H1 (cell line): ENCODE measurements around the gene KLHDC1. TPM values are rescaled to one million over a fixed set of nuclear protein-coding genes. Genes with fewer than 3 reads are reported as not detected.

Experiments
- CTCF ChIA-PET: fragments of 300-600 bp; sonication (Branson Sonifier 250); formaldehyde crosslinking; loops from one replicate; lab custom pipeline; 2021; ENCODE audit not compliant: partially characterized antibody; lab: Charles Lee
- POLR2A ChIA-PET: fragments of 300-600 bp; sonication (Branson Sonifier 250); formaldehyde crosslinking; loops from one replicate; lab custom pipeline; 2021; ENCODE audit warnings: inconsistent platforms; ENCODE audit not compliant: partially characterized antibody; lab: Charles Lee
- DNase-seq, 2 experiments: peaks; one replicate each; pipeline versions ENCODE4 v3.0.0 to v3.0.0-alpha.2; 2010 to 2022; ENCODE audit warnings: low spot score in 2 of 2, low read depth in 1 of 2, mixed read lengths in 1 of 2
- FAIRE-seq: peaks from 2 replicates; lab custom pipeline; 2011; peaks lifted over from hg19 to GRCh38; lab: Jason Lieb, UNC
- H2AFZ ChIP-seq: 2 replicates; pipeline ENCODE4 v1.8.1; 2012; ENCODE audit warnings: low read length, inconsistent platforms
- H2AK5ac ChIP-seq: 2 replicates; pipeline ENCODE4 v1.6.1; 2013; ENCODE audit warnings: low read depth, low read length
- H2BK120ac ChIP-seq: replicated peaks from 2 replicates; pipeline ENCODE3; 2013; ENCODE audit warnings: low read depth, low read length, inconsistent platforms
- H2BK12ac ChIP-seq: 2 replicates; pipeline ENCODE4 v1.6.1; 2013; ENCODE audit warnings: low read depth, low read length
- H2BK15ac ChIP-seq: 2 replicates; pipeline ENCODE4 v1.6.1; 2013; ENCODE audit warnings: low read length
- H2BK20ac ChIP-seq: 2 replicates; pipeline ENCODE4 v1.6.1; 2013; ENCODE audit warnings: low read length
- H2BK5ac ChIP-seq: 2 replicates; pipeline ENCODE4 v1.6.1; 2013; ENCODE audit warnings: low read depth, low read length
- H3K14ac ChIP-seq: 2 replicates; pipeline ENCODE4 v1.6.1; 2013; ENCODE audit warnings: inconsistent platforms; ENCODE audit not compliant: insufficient read length
- H3K18ac ChIP-seq: 2 replicates; pipeline ENCODE4 v1.6.1; 2013; ENCODE audit warnings: low read length; ENCODE audit errors: extremely low read depth
- H3K23ac ChIP-seq: 2 replicates; pipeline ENCODE4 v1.6.1; 2013; ENCODE audit warnings: inconsistent platforms; ENCODE audit not compliant: insufficient read length
- H3K23me2 ChIP-seq: 2 replicates; pipeline ENCODE4 v1.6.1; 2013; ENCODE audit warnings: low read depth, low read length
- H3K27ac ChIP-seq: 2 replicates; pipeline ENCODE4 v1.6.1; 2011; ENCODE audit warnings: low read depth, low read length, inconsistent platforms
- H3K27me3 ChIP-seq, 4 experiments: replicated peaks in 1 of 4; 1 replicate in 1 of 4; 2 replicates in 3 of 4; pipeline versions ENCODE4 v1.6.1 to v1.8.1; 2011 to 2013; ENCODE audit warnings: low read length in 3 of 4, mild to moderate bottlenecking in 3 of 4, inconsistent platforms in 2 of 4, mixed read lengths in 2 of 4, moderate library complexity in 1 of 4; ENCODE audit not compliant: control insufficient read depth in 3 of 4, insufficient read depth in 3 of 4; ENCODE audit errors: extremely low read depth in 1 of 4
- H3K36me3 ChIP-seq, 4 experiments: 2 replicates each; pipeline versions ENCODE4 v1.6.1 to v1.8.1; 2011 to 2013; ENCODE audit warnings: mild to moderate bottlenecking in 4 of 4, low read length in 3 of 4, moderate library complexity in 2 of 4, control low read depth in 1 of 4, inconsistent platforms in 1 of 4; ENCODE audit not compliant: insufficient read depth in 4 of 4, control insufficient read depth in 2 of 4
- H3K4ac ChIP-seq: replicated peaks from 2 replicates; pipeline ENCODE3; 2013; ENCODE audit warnings: low read length, low read depth, mixed read lengths, inconsistent platforms; ENCODE audit not compliant: insufficient read length
- H3K4me1 ChIP-seq, 4 experiments: replicated peaks in 1 of 4; 1 replicate in 1 of 4; 2 replicates in 3 of 4; pipeline versions ENCODE4 v1.6.1 to v1.8.1; 2011 to 2013; ENCODE audit warnings: low read length in 3 of 4, inconsistent platforms in 2 of 4, mixed read lengths in 1 of 4; ENCODE audit not compliant: insufficient read depth in 4 of 4, control insufficient read depth in 3 of 4
- H3K4me2 ChIP-seq, 2 experiments: 2 replicates each; pipeline versions ENCODE4 v1.6.1 to v1.8.1; 2011 to 2013; ENCODE audit warnings: low read depth in 2 of 2, low read length in 2 of 2, control low read depth in 1 of 2, inconsistent platforms in 1 of 2, mild to moderate bottlenecking in 1 of 2; ENCODE audit not compliant: insufficient read depth in 1 of 2
- H3K4me3 ChIP-seq, 4 experiments: fragments of 200-600, 300-600 bp in 1 of 4; sonication (generic), shearing (Covaris generic), sonication (Bioruptor Twin) in 1 of 4; 2 replicates each; pipeline versions ENCODE4 v1.5.1 to v1.8.1; 2011 to 2016; ENCODE audit warnings: low read length in 4 of 4, low read depth in 3 of 4, control low read depth in 2 of 4, inconsistent platforms in 2 of 4, mild to moderate bottlenecking in 2 of 4, mixed read lengths in 1 of 4, moderate library complexity in 1 of 4; ENCODE audit not compliant: insufficient read depth in 2 of 4; ENCODE audit errors: extremely low read depth in 1 of 4
- H3K56ac ChIP-seq: replicated peaks from 2 replicates; pipeline ENCODE3; 2013; ENCODE audit warnings: low read depth, mild to moderate bottlenecking, mixed read lengths, low read length, inconsistent platforms; ENCODE audit not compliant: insufficient read length
- H3K79me1 ChIP-seq: 2 replicates; pipeline ENCODE4 v1.6.1; 2013; ENCODE audit warnings: low read depth, low read length, control low read depth
- H3K79me2 ChIP-seq, 2 experiments: 2 replicates each; pipeline versions ENCODE4 v1.6.1 to v1.8.1; 2012 to 2013; ENCODE audit warnings: low read length in 2 of 2, mild to moderate bottlenecking in 2 of 2, inconsistent platforms in 1 of 2; ENCODE audit not compliant: insufficient read depth in 2 of 2, control insufficient read depth in 1 of 2
- H3K9ac ChIP-seq, 4 experiments: replicated peaks in 1 of 4; 1 replicate in 1 of 4; 2 replicates in 3 of 4; pipeline versions ENCODE4 v1.6.1 to v1.8.1; 2011 to 2013; ENCODE audit warnings: low read depth in 3 of 4, low read length in 3 of 4, control low read depth in 2 of 4, mild to moderate bottlenecking in 2 of 4, moderate library complexity in 2 of 4, inconsistent platforms in 1 of 4; ENCODE audit errors: extremely low read depth in 1 of 4
- H3K9me3 ChIP-seq, 2 experiments: 2 replicates each; pipeline versions ENCODE4 v1.6.1 to v1.8.1; 2012 to 2013; ENCODE audit warnings: mild to moderate bottlenecking in 2 of 2, moderate library complexity in 2 of 2, control low read depth in 1 of 2, inconsistent platforms in 1 of 2, low read depth in 1 of 2, low read length in 1 of 2, mixed read lengths in 1 of 2; ENCODE audit not compliant: insufficient read depth in 2 of 2
- H4K20me1 ChIP-seq, 2 experiments: replicated peaks in 1 of 2; 2 replicates each; pipeline versions ENCODE3 to v1.8.1; 2011 to 2013; ENCODE audit warnings: inconsistent platforms in 2 of 2, low read length in 2 of 2, mild to moderate bottlenecking in 1 of 2; ENCODE audit not compliant: insufficient read depth in 2 of 2, control insufficient read depth in 1 of 2
- H4K5ac ChIP-seq: 2 replicates; pipeline ENCODE4 v1.6.1; 2013; ENCODE audit warnings: low read length, low read depth, mixed read lengths, inconsistent platforms; ENCODE audit not compliant: insufficient read length
- H4K8ac ChIP-seq: 2 replicates; pipeline ENCODE4 v1.8.0; 2013; ENCODE audit warnings: mild to moderate bottlenecking, moderate library complexity, low read length, inconsistent platforms; ENCODE audit not compliant: insufficient read depth; ENCODE audit errors: extremely low read depth
- H4K91ac ChIP-seq: replicated peaks from 2 replicates; pipeline ENCODE3; 2013; ENCODE audit warnings: low read length, mixed read lengths, inconsistent platforms; ENCODE audit not compliant: insufficient read length
- BCL11A ChIP-seq, 2 experiments: IDR thresholded peaks; one replicate each; pipeline ENCODE4 v1.6.1; 2011; ENCODE audit warnings: low read depth in 2 of 2, low read length in 2 of 2, mild to moderate bottlenecking in 2 of 2
- EP300 ChIP-seq, 2 experiments: IDR thresholded peaks; 1 replicate in 1 of 2; 2 replicates in 1 of 2; pipeline ENCODE4 v1.6.1; 2011 to 2012; ENCODE audit warnings: low read depth in 2 of 2, low read length in 2 of 2, mild to moderate bottlenecking in 2 of 2, borderline replicate concordance in 1 of 2, inconsistent platforms in 1 of 2, moderate library complexity in 1 of 2
- NANOG ChIP-seq: IDR thresholded peaks from 2 replicates; pipeline ENCODE4 v1.6.1; 2011; ENCODE audit warnings: low read length, low read depth, mild to moderate bottlenecking, inconsistent platforms; ENCODE audit not compliant: insufficient read depth, poor library complexity, severe bottlenecking
- RAD21 ChIP-seq, 2 experiments: IDR thresholded peaks in 1 of 2; conservative IDR thresholded peaks in 1 of 2; 2 replicates each; pipeline ENCODE4 v1.6.1; 2011; ENCODE audit warnings: low read depth in 2 of 2, low read length in 2 of 2, improper control_type of control experiment in 1 of 2, inconsistent platforms in 1 of 2, mild to moderate bottlenecking in 1 of 2, moderate library complexity in 1 of 2
- SAP30 ChIP-seq: fragments of 300-600 bp; sonication (generic); IDR thresholded peaks from 2 replicates; pipeline ENCODE4 v1.7.1; 2012; ENCODE audit warnings: low read length, moderate library complexity, mild to moderate bottlenecking, inconsistent platforms; ENCODE audit not compliant: insufficient read depth, insufficient replicate concordance
- SIN3A ChIP-seq, 2 experiments: IDR thresholded peaks in 1 of 2; conservative IDR thresholded peaks in 1 of 2; 2 replicates each; pipeline ENCODE4 v1.6.1; 2011 to 2012; ENCODE audit warnings: low read length in 2 of 2, improper control_type of control experiment in 1 of 2, low read depth in 1 of 2, mild to moderate bottlenecking in 1 of 2
- SIX5 ChIP-seq: IDR thresholded peaks from 2 replicates; pipeline ENCODE4 v1.6.1; 2011; ENCODE audit warnings: mild to moderate bottlenecking, low read depth, low read length
- SP4 ChIP-seq: IDR thresholded peaks from 2 replicates; pipeline ENCODE4 v1.6.1; 2012; ENCODE audit warnings: low read length, inconsistent platforms
- TAF1 ChIP-seq: IDR thresholded peaks from 2 replicates; pipeline ENCODE4 v1.6.1; 2011; ENCODE audit warnings: mild to moderate bottlenecking, low read depth, low read length
- WGBS, 2 experiments: shearing (Covaris generic) in 1 of 2; methylation state at CpG; one replicate each; pipeline versions ENCODE4 v1.1.6 to v1.1.7; 2013 to 2015; ENCODE audit warnings: low lambda C conversion rate in 2 of 2, mixed read lengths in 2 of 2, inconsistent platforms in 1 of 2, low coverage in 1 of 2, missing lambda C conversion rate in 1 of 2; ENCODE audit not compliant: insufficient replicate concordance in 2 of 2, insufficient coverage in 1 of 2, insufficient read length in 1 of 2; ENCODE audit errors: extremely low coverage in 1 of 2, missing lambda C conversion rate in 1 of 2; 5-methylcytosine and 5-hydroxymethylcytosine counted together
- polyA plus RNA-seq, 7 experiments: library from polyadenylated mRNA; depleted of rRNA in 3 of 7; stranded (reverse) in 5 of 7; unstranded in 2 of 7; fragments of >200 nt in 5 of 7; fragments of 200-250 nt in 2 of 7; gene quantifications; 1 replicate in 5 of 7; 2 replicates in 1 of 7; 4 replicates in 1 of 7; pipeline versions ENCODE4 v1.2.1 to v1.2.3, GENCODE V29; 2011 to 2013; ENCODE audit warnings: missing spikeins in 2 of 7, mixed read lengths in 2 of 7
- total RNA-seq: library from RNA; stranded (reverse); fragmentation: NEBNext Ultra II Directional; extraction: Animal tissue kit (Norgen Biotek cat#: 25700); gene quantifications from 2 replicates; pipeline ENCODE4 v1.2.1, GENCODE V29; 2021

KLHDC1 gene
- total and polyA plus RNA-seq, 2 of the 8 experiments (the other 6 are each of a cell fraction or from before 2014, with no cell fraction given): 0.08 TPM; not detected in 1

- Histone ChIP-seq H3K79me1 (no peaks in the 10 kb centered on the region), H2AK5ac (no peak overlapping the region), H3K23me2 (no peaks in the 10 kb centered on the region), H3K79me2 (no peaks in the 10 kb centered on the region), H2AFZ (no peak overlapping the region), H2BK15ac (no peak overlapping the region), H3K4me2 (no peak overlapping the region), H3K9ac (no peak overlapping the region), H3K9me3 (no peaks in the 10 kb centered on the region), H3K14ac (no peak overlapping the region), H3K23ac (no peak overlapping the region), H3K36me3 (peaks cover 0 to 12% (median 5%) of the 10 kb centered on the region in 4 experiments; a peak in 4 of 8 replicates), H3K4me3 (no peak overlapping the region), H3K4me1 (no peaks in the 10 kb centered on the region), H2BK20ac (no peak overlapping the region), H4K5ac (no peak overlapping the region), H3K27me3 (no peaks in the 10 kb centered on the region), H3K56ac (no peak overlapping the region), H2BK5ac (no peak overlapping the region), H4K20me1 (no peaks in the 10 kb centered on the region), H3K27ac (no peak overlapping the region), H3K18ac (no peak overlapping the region), H4K8ac (no peak overlapping the region), H2BK12ac (no peak overlapping the region), H3K4ac (no peak overlapping the region), H4K91ac (no peak overlapping the region), H2BK120ac (no peak overlapping the region)
- FAIRE-seq (no peak), DNase-seq (no peak)
- CTCF ChIA-PET: no interaction called here
- WGBS, 2 experiments: 87% methylated on average over 2 of the region's 2 CpGs; no CpG with 5 or more reads in 1 of the 2 experiments
- POLR2A ChIA-PET: interaction anchor here (1.7 kb wide), 1 partner anchor 26 kb away, joined by 5 read pairs; no protein-coding TSS in a partner anchor
- TF ChIP-seq SIN3A (conservative IDR thresholded peaks at IDR 0.05 in 1 of 2, IDR thresholded peaks at IDR 0.05 in 1 of 2; ENCODE audit: low read depth in 1 of 2, low read length in 2 of 2): no peak
- TF ChIP-seq RAD21 (IDR thresholded peaks at IDR 0.05 in 1 of 2, conservative IDR thresholded peaks at IDR 0.05 in 1 of 2; ENCODE audit: low read depth in 2 of 2, low read length in 2 of 2): no peak
- no peak for TF ChIP-seq SP4
- TF ChIP-seq TAF1: no peak
- no peak for TF ChIP-seq NANOG
- TF ChIP-seq SAP30: no peak
- no peak for TF ChIP-seq SIX5
- TF ChIP-seq EP300 (IDR thresholded peaks at IDR 0.05; ENCODE audit: borderline replicate concordance in 1 of 2, low read depth in 2 of 2, low read length in 2 of 2): no peak
- no peak for TF ChIP-seq BCL11A (IDR thresholded peaks at IDR 0.05; ENCODE audit: low read depth in 2 of 2, low read length in 2 of 2)
Observed at GRCh38 chr14:49659526-49660455, 33.1 kb upstream of the KLHDC1 start.
